ENCODE data around the gene FOXJ3.

Gene FOXJ3

GRCh38 chr1:42175314-42176054 is 159.6 kb downstream of the FOXJ3 start:
- peaks cover 0 to 11% (median 5%) of the 10 kb centered on the region in 5 donors for H3K36me3 ChIP-seq (ENCODE audit: control insufficient read depth in 5 of 5, insufficient read depth in 5 of 5, low read length in 5 of 5)
- no peaks in the 10 kb centered on the region for H3K9me3 ChIP-seq (ENCODE audit: control insufficient read depth in 5 of 5, low read length in 5 of 5)
- H3K27ac ChIP-seq (ENCODE audit: low read depth, low read length): no peak overlapping the region
- no peak overlapping the region for H3K9ac ChIP-seq (ENCODE audit: low read length in 5 of 5)
- H3K27me3 ChIP-seq (ENCODE audit: control insufficient read depth in 5 of 5, insufficient read depth in 4 of 5, low read length in 5 of 5): no peaks in the 10 kb centered on the region
- H3K4me1 ChIP-seq (ENCODE audit: control insufficient read depth in 5 of 5, insufficient read depth in 5 of 5, low read length in 5 of 5): peaks cover 3 to 57% (median 53%) of the 10 kb centered on the region in 5 donors
- no peak overlapping the region for H3K4me3 ChIP-seq (ENCODE audit: low read depth in 1 of 5, low read length in 5 of 5)

- Histone ChIP-seq H3K27ac (ENCODE audit: low read depth, low read length) (no peak overlapping the region), H3K9me3 (ENCODE audit: control insufficient read depth in 5 of 5, low read length in 5 of 5) (no peaks in the 10 kb centered on the region), H3K9ac (ENCODE audit: low read length in 5 of 5) (no peak overlapping the region), H3K4me3 (ENCODE audit: low read depth in 1 of 5, low read length in 5 of 5) (no peak overlapping the region), H3K36me3 (ENCODE audit: control insufficient read depth in 5 of 5, insufficient read depth in 5 of 5, low read length in 5 of 5) (no peaks in the 10 kb centered on the region), H3K4me1 (ENCODE audit: control insufficient read depth in 5 of 5, insufficient read depth in 5 of 5, low read length in 5 of 5) (peaks cover 3 to 44% (median 40%) of the 10 kb centered on the region in 5 donors), H3K27me3 (ENCODE audit: control insufficient read depth in 5 of 5, insufficient read depth in 4 of 5, low read length in 5 of 5) (no peaks in the 10 kb centered on the region)
Measured at GRCh38 chr1:42173961-42174735, 160.9 kb downstream of the FOXJ3 start.

GRCh38 chr1:42173155-42173933 is 161.7 kb downstream of the FOXJ3 start:
- H3K36me3 ChIP-seq (ENCODE audit: control insufficient read depth in 5 of 5, insufficient read depth in 5 of 5, low read length in 5 of 5): no peaks in the 10 kb centered on the region
- peaks cover 3 to 41% (median 32%) of the 10 kb centered on the region in 5 donors for H3K4me1 ChIP-seq (ENCODE audit: control insufficient read depth in 5 of 5, insufficient read depth in 5 of 5, low read length in 5 of 5)
- no peak overlapping the region for H3K4me3 ChIP-seq (ENCODE audit: low read depth in 1 of 5, low read length in 5 of 5)
- no peaks in the 10 kb centered on the region for H3K9me3 ChIP-seq (ENCODE audit: control insufficient read depth in 5 of 5, low read length in 5 of 5)
- no peak overlapping the region for H3K27ac ChIP-seq (ENCODE audit: low read depth, low read length)
- no peak overlapping the region for H3K9ac ChIP-seq (ENCODE audit: low read length in 5 of 5)
- no peaks in the 10 kb centered on the region for H3K27me3 ChIP-seq (ENCODE audit: control insufficient read depth in 5 of 5, insufficient read depth in 4 of 5, low read length in 5 of 5)

GRCh38 chr1:42172381-42173133 is 162.5 kb downstream of the FOXJ3 start:
- Histone ChIP-seq H3K9ac (ENCODE audit: low read length in 5 of 5) (peak overlapping the region in 1 of 5 donors; percentile 17), H3K4me3 (ENCODE audit: low read depth in 1 of 5, low read length in 5 of 5) (no peak overlapping the region), H3K4me1 (ENCODE audit: control insufficient read depth in 5 of 5, insufficient read depth in 5 of 5, low read length in 5 of 5) (peaks cover 3 to 48% (median 29%) of the 10 kb centered on the region in 5 donors), H3K36me3 (ENCODE audit: control insufficient read depth in 5 of 5, insufficient read depth in 5 of 5, low read length in 5 of 5) (no peaks in the 10 kb centered on the region), H3K27me3 (ENCODE audit: control insufficient read depth in 5 of 5, insufficient read depth in 4 of 5, low read length in 5 of 5) (no peaks in the 10 kb centered on the region), H3K27ac (ENCODE audit: low read depth, low read length) (peak overlapping the region; percentile 25), H3K9me3 (ENCODE audit: control insufficient read depth in 5 of 5, low read length in 5 of 5) (no peaks in the 10 kb centered on the region)

GRCh38 chr1:42171679-42172266 is 163.3 kb downstream of the FOXJ3 start:
- peak overlapping the region; percentile 28 for H3K27ac ChIP-seq (ENCODE audit: low read depth, low read length)

GRCh38 chr1:42170779-42171621 is 164.0 kb downstream of the FOXJ3 start:
- Histone ChIP-seq H3K4me3 (ENCODE audit: low read depth in 1 of 5, low read length in 5 of 5) (no peak overlapping the region), H3K36me3 (ENCODE audit: control insufficient read depth in 5 of 5, insufficient read depth in 5 of 5, low read length in 5 of 5) (no peaks in the 10 kb centered on the region), H3K27me3 (ENCODE audit: control insufficient read depth in 5 of 5, insufficient read depth in 4 of 5, low read length in 5 of 5) (no peaks in the 10 kb centered on the region), H3K9ac (ENCODE audit: low read length in 5 of 5) (no peak overlapping the region), H3K4me1 (ENCODE audit: control insufficient read depth in 5 of 5, insufficient read depth in 5 of 5, low read length in 5 of 5) (peaks cover 3 to 56% (median 27%) of the 10 kb centered on the region in 5 donors), H3K27ac (ENCODE audit: low read depth, low read length) (no peak overlapping the region), H3K9me3 (ENCODE audit: control insufficient read depth in 5 of 5, low read length in 5 of 5) (no peaks in the 10 kb centered on the region)

More at GRCh38 chr1:42171679-42172266, 163.3 kb downstream of the FOXJ3 start:
- Histone ChIP-seq H3K9me3 (ENCODE audit: control insufficient read depth in 5 of 5, low read length in 5 of 5) (no peaks in the 10 kb centered on the region), H3K27me3 (ENCODE audit: control insufficient read depth in 5 of 5, insufficient read depth in 4 of 5, low read length in 5 of 5) (no peaks in the 10 kb centered on the region), H3K36me3 (ENCODE audit: control insufficient read depth in 5 of 5, insufficient read depth in 5 of 5, low read length in 5 of 5) (no peaks in the 10 kb centered on the region), H3K4me1 (ENCODE audit: control insufficient read depth in 5 of 5, insufficient read depth in 5 of 5, low read length in 5 of 5) (peaks cover 3 to 50% (median 24%) of the 10 kb centered on the region in 5 donors), H3K9ac (ENCODE audit: low read length in 5 of 5) (peak overlapping the region in 1 of 5 donors; percentile 17), H3K4me3 (ENCODE audit: low read depth in 1 of 5, low read length in 5 of 5) (no peak overlapping the region)

GRCh38 chr1:42168763-42169162 is 166.3 kb downstream of the FOXJ3 start:
- H3K36me3 ChIP-seq (ENCODE audit: control insufficient read depth in 5 of 5, insufficient read depth in 5 of 5, low read length in 5 of 5): no peaks in the 10 kb centered on the region
- no peak overlapping the region for H3K9ac ChIP-seq (ENCODE audit: low read length in 5 of 5)
- no peaks in the 10 kb centered on the region for H3K9me3 ChIP-seq (ENCODE audit: control insufficient read depth in 5 of 5, low read length in 5 of 5)
- peaks cover 0 to 4% (median 0%) of the 10 kb centered on the region in 5 donors for H3K27me3 ChIP-seq (ENCODE audit: control insufficient read depth in 5 of 5, insufficient read depth in 4 of 5, low read length in 5 of 5)
- H3K4me1 ChIP-seq (ENCODE audit: control insufficient read depth in 5 of 5, insufficient read depth in 5 of 5, low read length in 5 of 5): peaks cover 7 to 73% (median 23%) of the 10 kb centered on the region in 5 donors
- H3K4me3 ChIP-seq (ENCODE audit: low read depth in 1 of 5, low read length in 5 of 5): no peak overlapping the region
- no peak overlapping the region for H3K27ac ChIP-seq (ENCODE audit: low read depth, low read length)

GRCh38 chr1:42168391-42168670 is 166.7 kb downstream of the FOXJ3 start:
- Histone ChIP-seq H3K27me3 (ENCODE audit: control insufficient read depth in 5 of 5, insufficient read depth in 4 of 5, low read length in 5 of 5) (peaks cover 0 to 4% (median 0%) of the 10 kb centered on the region in 5 donors), H3K9me3 (ENCODE audit: control insufficient read depth in 5 of 5, low read length in 5 of 5) (no peaks in the 10 kb centered on the region), H3K27ac (ENCODE audit: low read depth, low read length) (no peak overlapping the region), H3K4me3 (ENCODE audit: low read depth in 1 of 5, low read length in 5 of 5) (no peak overlapping the region), H3K36me3 (ENCODE audit: control insufficient read depth in 5 of 5, insufficient read depth in 5 of 5, low read length in 5 of 5) (no peaks in the 10 kb centered on the region), H3K4me1 (ENCODE audit: control insufficient read depth in 5 of 5, insufficient read depth in 5 of 5, low read length in 5 of 5) (peaks cover 7 to 73% (median 19%) of the 10 kb centered on the region in 5 donors), H3K9ac (ENCODE audit: low read length in 5 of 5) (no peak overlapping the region)

Data from subcutaneous abdominal adipose tissue (tissue), 5 donors.